A549 (cell line): ENCODE results near the gene MYO1H. TPM values are rescaled to one million over a fixed set of nuclear protein-coding genes. Genes with fewer than 3 reads are reported as not detected.

Source experiments
- ATAC-seq, 2 experiments: fragments of 200-7000 bp in 1 of 2; fragments of >200 bp in 1 of 2; cut with Nextera tagmentation in 1 of 2; cut with Tn5 transposase in 1 of 2; 3 replicates each; pipeline versions ENCODE4 v1.8.0 to v1.9.1; 2018 to 2020; ENCODE audit warnings: mild to moderate bottlenecking in 1 of 2, moderate library complexity in 1 of 2
- CTCF ChIA-PET: fragments of 300-600 bp; sonication (Branson Sonifier 250); formaldehyde crosslinking; extraction: SDS; loops from one replicate; lab custom pipeline; 2021; ENCODE audit warnings: antibody characterized with exemption, inconsistent platforms; lab: Yijun Ruan, JAX
- POLR2A ChIA-PET: fragments of 350-600 bp; formaldehyde crosslinking; extraction: SDS; loops from one replicate; lab custom pipeline; 2021; ENCODE audit warnings: antibody characterized with exemption, inconsistent platforms; lab: Yijun Ruan, JAX
- DNase-seq, 2 experiments: peaks; one replicate each; pipeline versions ENCODE4 v3.0.0 to v3.0.0-alpha.2; 2011 to 2016; ENCODE audit warnings: low read depth in 1 of 2, low spot score in 1 of 2
- FAIRE-seq: peaks from 2 replicates; lab custom pipeline; 2011; peaks lifted over from hg19 to GRCh38; lab: Jason Lieb, UNC
- H3K27ac ChIP-seq, 2 experiments: fragments of >200 bp; sonication (Bioruptor Twin); formaldehyde crosslinking; 3 replicates each; pipeline ENCODE4 v1.5.1; 2016 to 2017
- H3K4me1 ChIP-seq: fragments of >200 bp; sonication (Bioruptor Twin); formaldehyde crosslinking; 3 replicates; pipeline ENCODE4 v1.6.1; 2016
- H3K4me2 ChIP-seq: fragments of >200 bp; sonication (Bioruptor Twin); formaldehyde crosslinking; 3 replicates; pipeline ENCODE4 v1.6.1; 2016
- H3K4me3 ChIP-seq: fragments of >200 bp; sonication (Bioruptor Twin); formaldehyde crosslinking; 3 replicates; pipeline ENCODE4 v1.5.1; 2016
- H3K9me3 ChIP-seq: fragments of >200 bp; sonication (Bioruptor Twin); formaldehyde crosslinking; 3 replicates; pipeline ENCODE4 v1.6.1; 2016
- CBX2 ChIP-seq: fragments of 200-600 bp; sonication (generic); IDR thresholded peaks from 2 replicates; pipeline ENCODE4 v1.6.1; 2016; ENCODE audit warnings: low read depth, mild to moderate bottlenecking, borderline replicate concordance
- CHD4 ChIP-seq: fragments of 200-600 bp; sonication (generic); IDR thresholded peaks from 2 replicates; pipeline ENCODE4 v1.6.1; 2016; ENCODE audit warnings: antibody characterized with exemption, mild to moderate bottlenecking, borderline replicate concordance
- CTCF ChIP-seq: fragments of >200 bp; sonication (Bioruptor Twin); formaldehyde crosslinking; IDR thresholded peaks from 3 replicates; pipeline ENCODE4 v1.5.1; 2016
- E2F6 ChIP-seq: IDR thresholded peaks from 2 replicates; pipeline ENCODE4 v1.6.1; 2012; ENCODE audit warnings: low read depth, borderline replicate concordance
- EHF ChIP-seq: fragments of 250-450 bp; sonication (Bioruptor Pico); IDR thresholded peaks from 2 replicates; pipeline ENCODE4 v1.5.0; 2020; ENCODE audit warnings: mild to moderate bottlenecking
- EHMT2 ChIP-seq: fragments of 200-600 bp; sonication (generic); IDR thresholded peaks from 2 replicates; pipeline ENCODE4 v1.6.1; 2016; ENCODE audit warnings: antibody characterized with exemption, low read depth, mild to moderate bottlenecking, moderate library complexity
- FOSB ChIP-seq: fragments of 250-450 bp; sonication (Bioruptor Pico); IDR thresholded peaks from 2 replicates; pipeline ENCODE4 v1.5.0; 2020; ENCODE audit warnings: mild to moderate bottlenecking, moderate library complexity
- FOXS1 ChIP-seq: fragments of 250-450 bp; sonication (Bioruptor Pico); IDR thresholded peaks from 2 replicates; pipeline ENCODE4 v1.5.0; 2020; ENCODE audit warnings: mild to moderate bottlenecking, moderate library complexity
- GATA3 ChIP-seq: IDR thresholded peaks from 2 replicates; pipeline ENCODE4 v1.6.1; 2012; ENCODE audit warnings: borderline replicate concordance
- HES2 ChIP-seq: fragments of >200 bp; sonication (Bioruptor Twin); formaldehyde crosslinking; IDR thresholded peaks from 2 replicates; pipeline ENCODE4 v1.6.1; 2016
- HMGXB4 ChIP-seq: fragments of 250-450 bp; sonication (Bioruptor Pico); IDR thresholded peaks from 2 replicates; pipeline ENCODE4 v1.5.0; 2021; ENCODE audit warnings: mild to moderate bottlenecking, moderate library complexity, borderline replicate concordance
- HOXA7 ChIP-seq: fragments of 250-450 bp; sonication (Bioruptor Pico); IDR thresholded peaks from 2 replicates; pipeline ENCODE4 v1.5.0; 2020; ENCODE audit warnings: mild to moderate bottlenecking, moderate library complexity
- MAZ ChIP-seq: fragments of 150-350 bp; IDR thresholded peaks from 2 replicates; pipeline ENCODE4 v1.6.1; 2014; ENCODE audit warnings: antibody characterized with exemption, low read depth, low read length, borderline replicate concordance
- PBX3 ChIP-seq: IDR thresholded peaks from 2 replicates; pipeline ENCODE4 v1.6.1; 2012
- REST ChIP-seq: fragments of 200-600 bp; sonication (generic); IDR thresholded peaks from 2 replicates; pipeline ENCODE4 v1.6.1; 2016; ENCODE audit warnings: antibody characterized with exemption, mild to moderate bottlenecking, moderate library complexity
- TFCP2L1 ChIP-seq: fragments of 250-450 bp; sonication (Bioruptor Pico); IDR thresholded peaks from 2 replicates; pipeline ENCODE4 v1.5.0; 2021; ENCODE audit warnings: mild to moderate bottlenecking
- ZC3H11A ChIP-seq: fragments of 450-650 bp; IDR thresholded peaks from 2 replicates; pipeline ENCODE4 v1.6.1; 2014; ENCODE audit warnings: antibody characterized with exemption, mild to moderate bottlenecking
- ZSCAN20 ChIP-seq: fragments of 250-450 bp; sonication (Bioruptor Pico); IDR thresholded peaks from 2 replicates; pipeline ENCODE4 v1.8.0; 2022; ENCODE audit warnings: mild to moderate bottlenecking, moderate library complexity
- WGBS: methylation state at CpG from one replicate; pipeline ENCODE4 v1.1.6; 2017; ENCODE audit errors: missing lambda C conversion rate; 5-methylcytosine and 5-hydroxymethylcytosine counted together
- polyA plus RNA-seq, 4 experiments: library from polyadenylated mRNA; depleted of rRNA in 3 of 4; stranded (reverse); fragments of >200 nt; fragmentation: RNase III in 1 of 4; extraction: RNeasy Plus Mini Kit Qiagen cat#74134 plus additional on column Dnase treatment in 1 of 4; gene quantifications; 2 replicates in 3 of 4; 3 replicates in 1 of 4; pipeline ENCODE4 v1.2.3, GENCODE V29; 2011 to 2017

MYO1H gene
- polyA plus RNA-seq, 2 of the 4 experiments (the other 2 are of a cell fraction): not detected

GRCh38 chr12:109421355-109422087 lies 73.8 kb downstream of the MYO1H start (continued):
- TF ChIP-seq PBX3: no peak

- no peak for FAIRE-seq
Measured at GRCh38 chr12:109422251-109422650, 74.6 kb downstream of the MYO1H start.

More at GRCh38 chr12:109422251-109422650, 74.6 kb downstream of the MYO1H start:
- no peak overlapping the region for H3K4me3 ChIP-seq
- H3K27ac ChIP-seq: no peak overlapping the region
- CTCF ChIA-PET: interaction anchor here (0.9 to 2.9 kb wide), 5 partner anchors 8 to 28 kb away, joined by 3 to 14 read pairs (median 10); no protein-coding TSS in a partner anchor
- no peak for DNase-seq
- POLR2A ChIA-PET: no interaction called here
- TF ChIP-seq EHMT2 (no peak), HMGXB4 (CRISPR knock-in tag) (no peak), REST (no peak), PBX3 (no peak), E2F6 (no peak), ZC3H11A (no peak), TFCP2L1 (CRISPR knock-in tag) (no peak), CHD4 (no peak), EHF (CRISPR knock-in tag) (no peak), GATA3 (no peak), HES2 (no peak), CTCF (no peak), HOXA7 (no peak), ZSCAN20 (no peak), FOSB (CRISPR knock-in tag) (no peak), FOXS1 (CRISPR knock-in tag) (no peak), CBX2 (no peak), MAZ (no peak)
- TF ChIP-seq, all 56 proteins: peak for 0
- Histone ChIP-seq H3K4me2 (no peak overlapping the region), H3K9me3 (no peaks in the 10 kb centered on the region), H3K4me1 (no peaks in the 10 kb centered on the region)
- ATAC-seq: peak in 1 of 2 experiments; percentile 32; a peak in 1 of 6 replicates
- 48% methylated on average over 9 of the region's 10 CpGs for WGBS
